GF-D8 (cell line): ENCODE results near the gene SLAMF8.

ENCODE experiments used
- DNase-seq: peaks from one replicate; lab custom pipeline; 2025; lab: John Stamatoyannopoulos, UW

Gene SLAMF8

DNA sequence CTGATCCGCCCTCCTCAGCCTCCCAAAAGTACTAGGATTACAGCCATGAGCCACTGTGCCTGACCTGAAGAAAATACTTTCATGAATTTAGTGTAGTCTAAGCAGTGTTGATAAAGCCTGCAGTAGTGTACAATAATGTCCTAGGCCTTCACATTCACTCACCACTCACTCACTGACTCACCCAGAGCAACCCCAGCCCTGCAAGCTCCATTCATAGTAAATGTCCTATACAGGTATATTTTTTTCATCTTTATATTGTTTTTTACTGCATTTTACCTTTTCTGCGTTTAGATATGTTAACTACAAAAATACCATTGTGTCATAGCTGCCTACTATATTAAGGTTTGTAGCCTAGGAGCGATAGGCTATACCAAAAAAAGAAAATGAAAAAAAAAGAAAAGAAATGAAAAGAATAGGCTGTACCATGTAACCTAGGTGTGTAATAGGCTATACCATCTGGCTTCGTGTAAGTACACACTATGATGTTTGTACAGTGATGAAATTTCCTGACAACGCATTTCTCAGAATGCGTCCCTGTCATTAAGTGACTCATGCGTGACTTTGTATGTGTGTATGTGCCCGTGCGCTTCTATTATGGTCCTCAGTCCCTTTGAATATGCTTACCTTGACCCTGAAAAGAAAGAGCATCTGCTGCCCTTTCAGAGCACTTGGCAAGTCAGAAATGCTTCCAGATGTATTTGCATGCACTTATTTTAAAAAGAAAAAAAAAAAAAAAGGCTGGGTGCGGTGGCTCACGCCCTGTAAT, 9.2 kb upstream of the SLAMF8 start:
- DNase-seq = peak; percentile 60

DNA sequence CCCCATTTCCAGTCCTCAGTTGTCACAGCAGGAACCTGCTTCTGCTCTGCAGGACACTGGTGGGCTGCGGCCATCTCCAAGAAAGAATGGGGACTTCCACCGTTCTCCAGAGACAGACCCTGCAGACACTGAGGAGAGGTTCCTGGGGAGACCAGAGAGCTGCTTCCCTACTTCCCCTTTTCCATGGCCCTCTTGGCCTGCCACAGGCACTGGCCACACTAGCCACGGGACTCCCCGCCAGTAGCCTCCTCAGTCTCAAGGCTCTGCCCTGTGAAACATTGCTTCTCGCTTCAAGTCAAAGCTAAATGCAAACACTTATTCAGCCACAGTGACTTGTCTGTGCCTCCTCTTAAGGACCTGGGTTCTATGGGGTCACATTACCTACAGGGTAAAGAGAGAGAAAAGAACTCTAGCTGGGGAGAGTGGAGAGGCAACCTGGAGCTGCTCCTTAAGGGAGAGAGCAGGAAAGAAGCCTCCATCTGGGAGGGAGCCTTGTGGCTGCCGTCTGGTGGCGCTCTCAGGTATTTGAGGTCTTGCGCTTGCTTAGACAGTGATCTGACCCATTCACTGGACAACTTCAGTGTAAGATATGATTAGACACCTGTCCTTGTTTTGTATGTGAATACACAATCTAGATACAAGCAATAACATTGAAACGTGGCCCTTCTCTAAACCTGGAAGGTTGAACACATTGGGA, 5.4 kb upstream of the SLAMF8 start:
- no peak for DNase-seq

DNA sequence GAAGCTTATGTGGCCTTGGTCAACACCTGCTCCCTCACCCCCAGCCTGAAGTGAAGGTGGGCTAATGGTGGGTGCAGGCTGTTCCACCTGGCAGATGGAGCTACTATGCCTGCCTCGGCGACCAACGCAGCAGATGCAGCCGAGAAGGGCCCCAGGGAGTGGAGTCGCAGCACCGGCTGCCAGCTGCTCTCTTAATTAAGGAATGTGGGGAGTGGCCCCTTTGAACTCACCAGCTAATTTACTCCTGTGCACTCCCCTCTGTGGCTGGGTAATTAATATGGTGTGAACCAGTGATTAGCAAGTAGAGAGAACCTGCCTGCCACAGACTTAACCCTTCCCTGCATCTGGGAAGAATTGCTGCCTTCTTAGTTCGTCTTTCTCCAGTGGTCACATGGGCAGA, 3.3 kb upstream of the SLAMF8 start:
- no peak for DNase-seq

DNA sequence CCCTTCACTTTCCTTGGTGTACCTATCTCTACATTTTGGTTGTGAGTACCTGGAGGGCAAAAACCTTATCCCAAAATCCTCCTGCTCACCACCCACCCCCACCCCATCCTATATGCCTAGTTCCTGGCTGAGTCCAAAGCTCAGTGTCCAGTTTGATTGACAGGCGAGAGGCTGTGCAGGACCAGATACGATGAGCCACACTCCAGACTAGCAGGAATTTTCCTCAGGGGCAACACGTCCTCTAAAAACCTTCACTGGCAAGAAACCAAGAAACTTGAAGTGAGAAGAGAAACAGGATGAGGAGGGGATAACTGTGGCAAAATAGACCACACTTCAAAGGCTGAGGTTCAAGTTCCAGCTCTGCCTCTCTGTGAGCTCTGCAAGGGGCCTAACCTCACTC, 1.1 kb upstream of the SLAMF8 start:
- no peak for DNase-seq

DNA sequence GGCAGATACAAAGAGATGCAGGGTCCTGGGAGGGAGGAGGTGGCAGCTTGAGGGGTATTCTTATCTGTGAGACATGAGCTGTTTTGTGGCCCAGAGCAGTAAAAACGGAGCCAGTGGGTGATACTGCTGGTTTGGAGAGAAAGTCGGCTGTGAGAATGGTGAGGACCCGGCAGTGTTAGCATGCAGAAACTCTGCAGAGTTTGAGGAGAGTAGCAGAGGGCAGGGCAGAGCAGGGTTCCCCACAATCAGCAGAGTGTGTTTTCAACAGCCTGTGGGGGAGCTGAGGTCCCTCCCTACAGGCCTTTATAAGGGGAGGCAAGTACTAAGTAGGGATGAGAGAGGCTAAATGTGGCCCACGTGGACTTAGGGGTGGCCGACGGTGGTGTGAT, 423 bp downstream of the SLAMF8 start:
- DNase-seq = no peak

DNA sequence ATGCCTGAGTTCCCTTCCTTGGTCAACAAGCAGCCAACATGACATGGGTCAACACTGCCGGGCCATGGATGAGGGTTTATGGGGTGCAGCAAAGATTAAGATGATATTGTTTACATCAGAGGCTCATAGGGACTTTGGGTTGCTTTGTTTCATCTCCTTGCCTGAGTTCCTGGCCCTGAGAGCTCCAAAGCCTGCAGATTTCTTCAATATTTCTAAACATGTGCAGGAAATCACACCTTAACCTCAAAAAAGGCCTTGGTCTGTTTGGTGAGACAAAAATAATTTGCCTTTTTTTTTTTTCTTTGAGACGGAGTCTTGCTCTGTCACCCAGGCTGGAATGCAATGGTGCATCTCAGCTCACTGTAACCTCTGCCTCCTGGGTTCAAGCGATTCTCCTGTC, 876 bp downstream of the SLAMF8 start:
- no peak for DNase-seq

DNA sequence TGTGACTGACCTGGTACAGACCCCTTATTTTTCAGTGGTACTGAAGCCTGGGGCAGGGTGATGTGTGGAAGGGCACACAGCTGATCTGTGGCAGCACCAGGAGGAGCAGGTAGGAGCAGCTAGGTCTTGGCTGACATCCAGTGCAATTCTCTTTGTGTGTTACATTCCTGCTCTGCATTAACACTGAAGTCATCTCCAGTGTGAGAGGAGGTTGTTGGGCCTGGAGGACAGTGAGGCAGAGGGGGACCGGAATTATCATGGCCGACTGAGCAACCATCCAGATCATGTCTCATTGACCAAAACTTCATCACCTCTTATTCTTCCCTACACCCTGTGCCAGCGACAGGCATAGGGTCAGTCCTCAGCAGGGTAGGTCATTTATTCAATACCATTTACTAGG, 1.5 kb downstream of the SLAMF8 start:
- DNase-seq = no peak

DNA sequence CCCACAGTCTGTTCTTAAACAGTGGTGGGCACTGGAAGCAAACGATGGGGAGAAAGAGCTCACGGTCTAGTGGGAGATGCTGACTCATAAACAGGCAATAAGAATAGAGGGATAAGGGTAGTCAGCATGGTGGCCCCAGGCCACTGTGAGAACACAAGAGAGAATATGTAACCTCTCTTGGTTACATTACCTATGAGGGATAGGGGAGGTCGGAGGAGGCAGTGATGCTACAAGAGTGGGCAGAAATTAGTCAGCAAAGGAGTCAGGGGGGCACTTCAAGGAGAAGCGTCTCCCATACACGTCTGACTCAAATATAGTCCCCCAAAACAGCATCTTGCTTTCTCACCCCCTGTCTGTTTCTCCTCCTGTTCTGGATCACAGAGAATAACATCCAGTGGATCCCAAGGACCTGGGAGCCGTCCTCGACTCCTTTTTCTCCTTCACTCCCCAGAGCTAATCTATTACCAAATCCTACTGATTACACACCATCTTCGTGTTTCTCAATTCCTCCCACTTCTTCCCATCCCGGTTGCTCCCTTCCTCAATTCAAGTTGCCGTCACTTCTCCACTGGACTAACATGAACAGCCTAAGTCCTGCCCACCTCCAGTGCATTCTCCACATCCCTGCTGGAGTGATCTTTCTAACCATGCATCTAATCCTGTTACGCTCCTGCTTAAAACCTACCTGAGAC, 2.1 kb downstream of the SLAMF8 start:
- DNase-seq = no peak

DNA sequence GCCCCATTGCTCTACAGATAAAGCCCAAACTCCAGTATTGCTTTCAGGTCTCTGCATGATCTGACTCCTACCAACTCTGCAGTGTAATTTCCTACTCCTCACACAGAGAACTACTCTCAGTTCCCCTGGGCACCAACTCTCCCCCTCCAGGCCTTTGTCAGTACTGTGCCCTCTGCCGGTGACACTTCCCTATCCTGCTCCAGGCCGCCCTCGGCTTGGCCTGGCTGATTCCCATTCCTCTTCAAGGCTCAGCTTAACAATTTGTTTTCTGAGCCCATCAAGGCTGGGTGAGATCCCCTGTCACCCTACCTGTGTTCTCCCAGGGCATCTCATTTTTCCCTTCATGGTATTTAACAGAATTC, 2.6 kb downstream of the SLAMF8 start:
- peak; percentile 61 for DNase-seq

DNA sequence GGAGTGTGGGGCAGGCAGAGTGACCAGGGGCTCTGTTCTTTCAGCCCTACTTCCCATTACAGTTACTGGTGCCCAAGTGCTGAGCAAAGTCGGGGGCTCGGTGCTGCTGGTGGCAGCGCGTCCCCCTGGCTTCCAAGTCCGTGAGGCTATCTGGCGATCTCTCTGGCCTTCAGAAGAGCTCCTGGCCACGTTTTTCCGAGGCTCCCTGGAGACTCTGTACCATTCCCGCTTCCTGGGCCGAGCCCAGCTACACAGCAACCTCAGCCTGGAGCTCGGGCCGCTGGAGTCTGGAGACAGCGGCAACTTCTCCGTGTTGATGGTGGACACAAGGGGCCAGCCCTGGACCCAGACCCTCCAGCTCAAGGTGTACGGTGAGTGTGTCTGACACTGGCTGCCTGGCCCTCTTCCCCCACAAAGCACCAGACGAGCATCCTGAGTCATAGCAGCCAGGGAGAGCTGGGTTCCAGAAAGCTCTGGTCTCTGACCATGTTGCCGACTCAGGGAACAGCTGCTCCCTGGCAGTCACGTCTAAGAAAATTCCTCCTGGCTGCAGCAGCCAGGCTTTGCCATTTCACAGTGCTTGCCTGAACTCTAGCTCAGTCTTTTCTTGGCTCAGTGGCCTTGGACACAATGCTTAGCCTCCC, 3.3 kb downstream of the SLAMF8 start:
- no peak for DNase-seq

DNA sequence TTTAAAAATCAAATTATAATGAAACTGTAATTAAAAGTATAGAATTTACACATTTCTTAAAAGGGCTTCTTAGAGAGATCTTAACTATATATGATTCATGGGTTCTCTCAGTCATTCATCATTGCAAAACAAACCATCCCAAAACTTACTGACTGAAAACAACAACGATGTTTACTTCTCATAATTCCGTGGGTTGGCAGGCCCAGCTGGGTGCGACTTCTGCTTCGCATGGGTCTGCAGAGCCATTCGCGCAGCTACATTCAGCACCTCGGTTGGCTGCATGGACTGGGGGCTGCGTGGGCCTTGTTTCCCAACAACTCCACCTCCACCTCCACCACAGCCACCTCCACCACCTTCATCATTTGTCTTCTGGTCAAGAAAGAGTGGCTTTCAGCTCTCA, 4.0 kb downstream of the SLAMF8 start:
- no peak for DNase-seq

DNA sequence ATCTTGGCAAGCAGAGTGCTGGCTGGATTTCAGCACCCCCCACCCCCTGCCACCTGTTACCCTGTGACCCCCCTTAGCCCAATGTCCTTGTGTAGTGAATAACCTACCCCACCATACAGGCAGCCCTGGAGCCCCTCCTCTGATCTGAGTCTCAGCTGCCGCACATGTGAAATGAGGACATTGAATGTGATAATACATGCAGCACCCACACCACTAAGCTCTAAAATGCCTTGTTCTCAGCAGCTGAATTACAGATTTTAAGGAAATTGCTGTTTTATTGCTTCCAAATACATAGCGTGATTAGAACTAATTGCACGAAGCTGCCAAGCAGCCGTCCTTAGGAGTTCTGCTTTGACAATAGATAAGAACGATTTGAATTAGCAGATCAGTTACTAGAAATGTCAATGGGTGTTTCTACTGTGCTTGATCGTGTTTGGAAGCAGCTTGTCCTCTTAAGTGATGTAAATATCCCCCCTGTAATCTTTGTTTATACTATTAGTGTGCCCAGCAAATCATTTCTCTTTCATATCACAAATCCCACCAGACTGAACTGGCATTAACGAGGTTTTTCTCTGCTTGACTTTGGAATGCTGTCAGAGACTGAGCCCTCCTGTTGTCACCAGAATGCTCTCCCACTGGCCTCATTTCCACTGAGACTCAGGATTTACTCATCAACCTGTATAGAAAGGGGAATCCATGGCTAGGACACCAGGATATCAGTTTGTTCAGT, 4.9 kb downstream of the SLAMF8 start:
- DNase-seq = no peak

DNA sequence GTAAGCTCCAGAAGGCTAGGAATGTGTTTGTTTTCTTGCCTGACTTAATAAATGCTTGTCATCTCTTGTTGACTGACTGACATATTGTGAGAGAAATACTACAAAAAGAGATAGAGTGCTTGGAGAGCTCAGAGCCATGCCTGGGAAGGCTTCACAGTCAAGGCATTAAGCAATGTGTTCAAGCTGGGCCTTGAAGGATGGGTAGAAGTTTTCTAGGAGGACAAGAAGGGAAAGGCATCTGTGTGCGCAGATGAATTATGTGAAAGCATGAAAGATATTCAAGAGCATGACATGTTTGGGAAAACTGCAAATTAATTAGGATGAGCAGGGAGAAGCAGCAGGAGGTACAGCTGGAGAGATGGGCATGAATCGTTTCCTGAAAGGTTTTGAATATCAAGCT, 5.6 kb downstream of the SLAMF8 start:
- no peak for DNase-seq

DNA sequence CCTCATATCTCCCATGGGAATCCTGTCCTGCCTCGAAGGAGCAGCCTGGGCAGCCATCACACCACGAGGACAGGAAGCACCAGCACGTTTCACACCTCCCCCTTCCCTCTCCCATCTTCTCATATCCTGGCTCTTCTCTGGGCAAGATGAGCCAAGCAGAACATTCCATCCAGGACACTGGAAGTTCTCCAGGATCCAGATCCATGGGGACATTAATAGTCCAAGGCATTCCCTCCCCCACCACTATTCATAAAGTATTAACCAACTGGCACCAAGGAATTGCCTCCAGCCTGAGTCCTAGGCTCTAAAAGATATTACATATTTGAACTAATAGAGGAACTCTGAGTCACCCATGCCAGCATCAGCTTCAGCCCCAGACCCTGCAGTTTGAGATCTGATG, 8.7 kb downstream of the SLAMF8 start:
- no peak for DNase-seq

DNA sequence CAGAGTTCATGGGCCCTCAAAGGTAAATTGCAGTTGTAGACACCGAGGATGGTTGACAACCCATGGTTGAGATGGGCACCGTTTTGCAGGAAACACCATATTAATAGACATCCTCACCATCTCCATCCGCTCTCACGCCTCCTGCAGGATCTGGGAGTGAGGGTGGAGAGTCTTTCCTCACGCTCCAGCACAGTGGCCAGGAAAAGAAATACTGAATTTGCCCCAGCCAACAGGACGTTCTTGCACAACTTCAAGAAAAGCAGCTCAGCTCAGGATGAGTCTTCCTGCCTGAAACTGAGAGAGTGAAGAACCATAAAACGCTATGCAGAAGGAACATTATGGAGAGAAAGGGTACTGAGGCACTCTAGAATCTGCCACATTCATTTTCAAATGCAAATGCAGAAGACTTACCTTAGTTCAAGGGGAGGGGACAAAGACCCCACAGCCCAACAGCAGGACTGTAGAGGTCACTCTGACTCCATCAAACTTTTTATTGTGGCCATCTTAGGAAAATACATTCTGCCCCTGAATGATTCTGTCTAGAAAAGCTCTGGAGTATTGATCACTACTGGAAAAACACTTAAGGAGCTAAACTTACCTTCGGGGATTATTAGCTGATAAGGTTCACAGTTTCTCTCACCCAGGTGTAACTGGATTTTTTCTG, 9.3 kb downstream of the SLAMF8 start:
- DNase-seq = no peak

DNA sequence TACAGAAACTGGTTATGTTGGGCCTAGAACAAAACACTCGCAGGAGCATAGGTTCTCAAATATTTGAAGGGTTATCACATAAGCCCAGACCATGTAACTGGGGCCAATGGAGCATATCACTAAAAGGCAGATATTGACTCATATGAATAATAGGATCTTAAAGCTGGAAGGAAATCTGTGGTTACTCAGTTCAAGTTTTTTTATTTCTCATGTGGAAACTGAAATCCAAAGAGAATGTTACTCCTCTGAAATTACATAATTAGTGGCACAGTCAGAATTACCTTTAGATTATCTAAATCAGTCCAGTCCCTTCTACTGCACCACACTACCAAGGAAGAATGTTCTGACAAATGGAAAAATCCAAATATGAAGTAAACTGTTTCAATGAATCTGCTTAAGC, 12.0 kb downstream of the SLAMF8 start:
- DNase-seq = no peak

DNA sequence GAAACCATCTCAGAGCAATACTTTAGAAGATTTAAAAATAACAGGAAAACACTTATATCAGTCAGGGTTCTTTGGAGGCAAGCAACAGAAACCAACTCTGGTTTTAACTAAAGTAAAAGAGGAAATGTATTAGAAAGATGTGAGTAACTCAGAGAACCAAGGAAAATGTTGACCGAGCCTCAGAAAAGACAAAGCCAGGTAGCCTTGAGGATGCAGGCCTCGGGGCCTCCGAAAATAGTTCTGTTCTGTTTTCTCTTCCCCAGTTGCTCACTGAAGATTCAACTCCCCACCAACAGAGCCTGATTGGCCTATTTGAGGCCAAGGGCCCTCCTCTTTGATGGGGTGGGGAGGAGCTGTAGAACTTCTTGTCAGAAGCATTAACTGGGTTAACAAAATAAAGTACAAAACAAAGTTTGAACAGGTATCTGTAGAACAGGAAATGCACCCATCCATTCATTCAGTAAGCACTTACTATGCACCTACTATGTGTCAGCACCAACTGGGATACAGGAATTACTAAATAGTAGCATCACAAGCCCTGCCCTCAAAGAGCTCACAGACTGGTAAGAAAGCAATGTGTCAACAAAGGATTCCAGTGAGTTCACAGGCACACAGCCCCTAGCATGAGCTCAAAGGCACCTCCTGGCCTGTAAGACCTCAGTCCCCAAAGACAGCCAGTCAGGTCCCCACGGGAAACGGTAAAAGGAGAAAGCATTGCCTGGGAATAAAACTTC, 12.6 kb downstream of the SLAMF8 start:
- no peak for DNase-seq

DNA sequence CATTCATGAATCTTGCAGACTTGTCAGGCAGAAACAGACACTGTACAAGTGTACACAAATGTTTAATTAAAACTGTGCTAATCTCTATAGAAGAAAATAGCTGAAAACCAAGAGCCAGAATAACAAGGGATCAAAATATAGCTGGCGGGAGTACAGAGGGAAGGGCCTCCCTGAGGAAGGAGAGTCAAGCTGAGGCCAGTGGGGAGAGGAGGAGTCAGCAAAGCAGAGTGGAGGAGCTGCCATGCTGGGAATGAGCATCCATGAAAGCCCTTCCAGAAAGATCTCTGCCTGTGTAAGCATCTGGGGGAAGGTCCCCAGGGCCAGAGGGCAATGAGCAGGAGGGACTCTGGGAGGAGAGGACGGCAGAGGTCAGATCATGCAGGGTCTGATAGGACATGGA, 15.1 kb downstream of the SLAMF8 start:
- DNase-seq = no peak

DNA sequence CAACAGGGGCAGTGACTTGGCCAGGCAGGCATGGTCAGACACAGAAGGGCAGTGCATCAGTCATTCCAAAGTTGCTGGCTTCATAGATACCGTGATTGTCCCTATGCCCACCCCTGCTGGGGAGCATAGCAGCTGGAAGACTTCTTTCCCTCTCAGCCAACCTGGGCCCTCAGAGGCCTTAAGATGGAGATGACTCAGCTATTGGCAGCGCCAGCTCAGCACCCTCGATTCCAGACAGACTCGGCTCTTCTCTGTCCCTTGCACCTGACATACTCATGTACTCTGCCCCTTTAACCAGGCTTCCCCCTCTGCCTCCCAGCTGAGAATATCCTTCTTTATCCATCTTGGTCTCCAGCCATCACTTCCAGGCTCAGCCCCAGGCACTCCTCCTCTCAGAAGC, 16.8 kb downstream of the SLAMF8 start:
- no peak for DNase-seq

DNA sequence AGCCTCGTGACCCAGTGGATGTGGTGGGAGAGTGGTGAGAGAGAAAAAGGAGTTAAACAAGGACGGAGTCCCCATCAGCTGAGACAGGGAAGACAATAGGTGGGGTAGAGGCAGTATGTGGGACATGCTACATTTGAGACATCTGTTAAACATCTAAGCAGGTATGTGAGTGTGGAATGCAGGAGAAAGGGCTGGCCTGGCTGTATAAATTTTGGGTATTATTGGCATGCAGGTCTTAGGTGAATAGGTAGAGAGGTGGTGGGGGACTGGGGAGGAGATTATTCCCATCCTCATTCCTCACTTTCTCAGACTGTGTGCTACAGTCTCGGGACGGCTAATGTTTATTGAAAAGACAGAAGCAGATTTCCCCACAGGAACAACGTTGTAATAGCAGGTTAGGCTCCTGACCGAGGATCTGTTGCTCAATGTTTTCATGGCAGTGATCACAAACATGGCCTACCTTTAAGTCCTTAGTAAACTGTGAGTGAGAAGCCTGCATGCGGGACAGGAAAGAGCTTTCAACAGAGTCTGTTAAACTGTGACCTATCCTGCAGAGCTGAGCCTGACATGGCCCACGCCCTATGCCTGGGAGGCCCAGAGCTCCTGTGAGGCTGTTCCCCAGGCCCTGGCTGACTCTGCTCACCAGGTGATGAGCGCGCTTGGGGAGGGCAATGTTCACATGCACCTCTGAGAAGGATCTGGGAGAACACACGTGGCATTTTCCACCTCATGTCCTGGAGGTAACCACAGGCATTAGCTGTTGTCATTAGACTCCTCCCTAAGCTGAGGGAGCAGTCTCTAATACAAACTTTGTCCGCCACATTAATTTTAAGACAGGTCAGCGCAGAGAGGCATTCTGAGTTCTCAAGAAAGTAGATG, 19.3 kb downstream of the SLAMF8 start:
- DNase-seq = no peak
